ENCODE results near the gene RYK. TPM values are rescaled to one million over a fixed set of nuclear protein-coding genes. Genes with fewer than 3 reads are reported as not detected.

The RYK gene
- total and polyA plus RNA-seq, 2 experiments from 2014 or later: 24.9 to 94.8 TPM

DNA sequence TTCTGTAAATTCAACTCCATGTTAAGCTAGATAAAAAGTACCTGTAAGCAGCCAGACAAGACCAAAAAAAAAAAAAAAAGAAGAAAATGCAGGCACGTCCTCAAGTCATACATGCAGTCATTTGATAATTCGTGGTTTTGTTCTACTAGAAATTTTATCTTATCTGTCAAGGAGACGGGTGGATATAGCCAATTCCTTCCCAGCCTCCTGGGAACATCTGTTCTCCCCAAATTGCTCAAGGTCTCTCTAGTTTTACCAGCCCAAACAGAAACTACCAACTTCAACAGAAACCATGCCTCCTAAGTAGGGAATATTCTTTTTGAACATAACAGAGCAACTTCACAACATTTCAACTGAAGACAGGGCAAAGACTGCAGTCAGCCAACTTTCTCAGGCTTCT is 19.5 kb downstream of the RYK start (continued):
- TF ChIP-seq, protein P1, sequence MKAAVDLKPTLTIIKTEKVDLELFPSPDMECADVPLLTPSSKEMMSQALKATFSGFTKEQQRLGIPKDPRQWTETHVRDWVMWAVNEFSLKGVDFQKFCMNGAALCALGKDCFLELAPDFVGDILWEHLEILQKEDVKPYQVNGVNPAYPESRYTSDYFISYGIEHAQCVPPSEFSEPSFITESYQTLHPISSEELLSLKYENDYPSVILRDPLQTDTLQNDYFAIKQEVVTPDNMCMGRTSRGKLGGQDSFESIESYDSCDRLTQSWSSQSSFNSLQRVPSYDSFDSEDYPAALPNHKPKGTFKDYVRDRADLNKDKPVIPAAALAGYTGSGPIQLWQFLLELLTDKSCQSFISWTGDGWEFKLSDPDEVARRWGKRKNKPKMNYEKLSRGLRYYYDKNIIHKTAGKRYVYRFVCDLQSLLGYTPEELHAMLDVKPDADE (IDR thresholded peaks at IDR 0.05): no peak
- TF ChIP-seq CTCF (conservative IDR thresholded peaks at IDR 0.05; ENCODE audit: low read depth in 2 of 2): no peak
- no peak for TF ChIP-seq CREB1 (CRISPR knock-in tag; IDR thresholded peaks at IDR 0.05; ENCODE audit: low read depth)
- no peak for TF ChIP-seq EZH2 (IDR thresholded peaks at IDR 0.05; ENCODE audit: low read depth, unreplicated experiment)
- TF ChIP-seq ZNF114 (CRISPR knock-in tag; IDR thresholded peaks at IDR 0.05): no peak

DNA sequence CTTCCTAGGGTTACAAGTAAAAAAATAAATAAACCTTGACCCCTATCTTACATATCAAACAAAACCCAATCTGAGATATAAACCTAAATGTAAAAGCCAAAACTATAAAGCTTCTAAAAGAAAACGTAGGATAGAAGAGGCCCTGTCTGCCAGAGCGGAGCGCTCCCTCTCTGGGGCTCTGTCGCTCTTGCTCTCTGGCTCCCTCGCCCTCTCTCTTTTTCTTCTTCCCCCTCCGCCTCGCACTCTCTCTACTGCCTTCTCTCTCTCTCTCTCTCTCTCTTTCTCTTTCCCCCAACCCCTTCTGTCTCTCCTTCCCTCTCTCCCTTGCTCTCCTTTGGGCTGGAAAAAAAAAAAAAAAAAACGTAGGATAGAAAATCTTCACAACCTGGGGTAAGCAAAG is 21.6 kb downstream of the RYK start:
- peak overlapping the region; percentile 51 for H3K4me3 Mint-ChIP-seq
- TF ChIP-seq EZH2 (IDR thresholded peaks at IDR 0.05; ENCODE audit: low read depth, unreplicated experiment) (no peak), NANOG (IDR thresholded peaks at IDR 0.05; ENCODE audit: borderline replicate concordance) (no peak)
- TF ChIP-seq, protein P1 (IDR thresholded peaks at IDR 0.05): no peak
- no peaks in the 10 kb centered on the region for H3K36me3 ChIP-seq (ENCODE audit: insufficient read depth)
- no peaks in the 10 kb centered on the region for H3K27me3 ChIP-seq (ENCODE audit: insufficient read depth)
- H3K9me2 ChIP-seq (ENCODE audit: insufficient read depth): no peaks in the 10 kb centered on the region
- no peaks in the 10 kb centered on the region for H3K36me3 Mint-ChIP-seq (ENCODE audit: low read depth)
- H3K79me2 ChIP-seq (replicated peaks; ENCODE audit: insufficient read depth): peaks cover 96% of the 10 kb centered on the region
- no peaks in the 10 kb centered on the region for H3K27me3 Mint-ChIP-seq (ENCODE audit: insufficient read depth, low read depth, poor library complexity)
- H3K4me1 Mint-ChIP-seq: peaks cover 26% of the 10 kb centered on the region
- H3K27ac ChIP-seq (ENCODE audit: low read depth): no peak overlapping the region; the same call in 1 of the 2 replicates
- ATAC-seq (peak; percentile 85), DNase-seq (ENCODE audit: low spot score) (peak; percentile 80)
- H4K20me1 ChIP-seq (replicated peaks; ENCODE audit: insufficient read depth): peaks cover 33% of the 10 kb centered on the region
- H3K9me3 Mint-ChIP-seq: no peaks in the 10 kb centered on the region
- H3K4me2 ChIP-seq: peak overlapping the region; percentile 70
- H3K27ac Mint-ChIP-seq: peak overlapping the region; percentile 33; the same call in 1 of the 2 replicates
- H3F3A ChIP-seq (replicated peaks; ENCODE audit: low read depth): no peaks in the 10 kb centered on the region
- H2AFZ ChIP-seq: no peak overlapping the region
- 0 out of 2 replicates have a peak overlapping the region, but pooled peaks have one; percentile 26 for H3K4me3 ChIP-seq
- H3K4me1 ChIP-seq (ENCODE audit: insufficient read depth): peaks cover 27% of the 10 kb centered on the region

- TF ChIP-seq CTCF (conservative IDR thresholded peaks at IDR 0.05; ENCODE audit: low read depth in 2 of 2) (no peak), REST (IDR thresholded peaks at IDR 0.05; ENCODE audit: unreplicated experiment) (no peak), CREB1 (CRISPR knock-in tag; IDR thresholded peaks at IDR 0.05; ENCODE audit: low read depth) (no peak), ZNF331 (CRISPR knock-in tag; IDR thresholded peaks at IDR 0.05; ENCODE audit: low read depth) (no peak), POLR2AphosphoS5 (IDR thresholded peaks at IDR 0.05; ENCODE audit: low read depth) (no peak), JUNB (IDR thresholded peaks at IDR 0.05; ENCODE audit: unreplicated experiment) (no peak)
- TF ChIP-seq, protein P1 (IDR thresholded peaks at IDR 0.05): no peak
- Histone ChIP-seq H3K79me2 (replicated peaks; ENCODE audit: insufficient read depth) (peaks cover 96% of the 10 kb centered on the region), H2AFZ (no peak overlapping the region)
Measured at GRCh38 chr3:134228479-134228878, 22.2 kb downstream of the RYK start.

More at GRCh38 chr3:134228479-134228878, 22.2 kb downstream of the RYK start:
- Histone ChIP-seq H3K9me2 (ENCODE audit: insufficient read depth) (no peaks in the 10 kb centered on the region), H3K4me1 (ENCODE audit: insufficient read depth) (peaks cover 33% of the 10 kb centered on the region), H3K27me3 (ENCODE audit: insufficient read depth) (no peaks in the 10 kb centered on the region), H4K20me1 (replicated peaks; ENCODE audit: insufficient read depth) (peaks cover 38% of the 10 kb centered on the region), H3K4me3 (no peak overlapping the region), H3K36me3 (ENCODE audit: insufficient read depth) (no peaks in the 10 kb centered on the region), H3F3A (replicated peaks; ENCODE audit: low read depth) (no peaks in the 10 kb centered on the region), H3K27ac (ENCODE audit: low read depth) (no peak overlapping the region), H3K4me2 (no peak overlapping the region)
- H3K27me3 Mint-ChIP-seq (ENCODE audit: insufficient read depth, low read depth, poor library complexity): no peaks in the 10 kb centered on the region
- ATAC-seq (no peak), DNase-seq (ENCODE audit: low spot score) (no peak)
- no peaks in the 10 kb centered on the region for H3K36me3 Mint-ChIP-seq (ENCODE audit: low read depth)
- H3K27ac Mint-ChIP-seq: no peak overlapping the region
- no peaks in the 10 kb centered on the region for H3K9me3 Mint-ChIP-seq
- H3K4me1 Mint-ChIP-seq: peaks cover 32% of the 10 kb centered on the region
- no peak overlapping the region for H3K4me3 Mint-ChIP-seq
